Activated CD8-positive, alpha-beta memory T cell treated with anti-CD3 and anti-CD28 coated beads for 24 hours (primary cell): ENCODE measurements around the gene NOS2.
"Not testable (repeated sequence)": the region's sequence is repeated elsewhere in the genome, so short reads cannot be mapped to it uniquely, and the experiment has no call there.

ENCODE experiments used
- DNase-seq: peaks from one replicate; pipeline ENCODE4 v3.0.0-alpha.2; 2020

The NOS2 gene

GRCh38 chr17:27753726-27754125, 46.6 kb downstream of the NOS2 start:
- not testable (repeated sequence) for DNase-seq

DNA sequence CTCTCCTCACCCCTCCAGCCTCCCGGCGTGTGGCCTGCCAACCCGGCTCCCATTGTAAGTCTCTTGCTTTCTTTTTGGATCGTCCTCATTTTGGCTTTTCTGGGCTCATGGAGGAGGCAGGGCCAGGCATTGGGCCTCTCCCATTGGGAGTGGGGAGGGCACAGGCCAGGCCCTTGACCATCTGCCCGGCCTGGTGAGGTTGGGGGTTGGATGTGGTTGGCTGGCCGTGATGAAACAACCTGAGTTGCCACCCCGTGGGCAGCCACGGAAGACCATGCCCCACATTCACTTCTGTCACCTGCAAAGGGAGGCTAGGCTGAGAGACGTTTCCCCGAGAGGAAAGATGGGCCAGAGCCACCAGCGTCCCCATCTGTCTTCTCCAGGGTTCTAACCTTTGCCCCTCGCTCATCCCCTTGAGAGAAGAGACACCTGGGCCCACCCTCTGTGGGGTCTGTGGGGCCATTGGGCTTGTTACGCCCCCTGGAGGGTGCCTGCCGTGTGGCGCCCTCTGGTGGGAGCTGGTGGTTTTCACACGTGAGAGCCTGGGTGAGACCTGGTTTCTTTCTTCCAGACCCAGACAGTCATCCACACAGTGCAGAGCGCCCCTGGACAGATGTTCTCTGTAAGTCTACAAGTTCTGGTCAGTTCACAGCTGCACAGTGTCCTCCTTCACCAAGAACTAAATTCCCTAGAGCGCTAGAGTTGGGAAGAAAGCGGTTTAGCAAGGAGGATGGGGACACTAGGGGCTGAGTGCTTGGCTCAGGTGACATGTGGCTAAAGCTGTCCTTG, 47.3 kb downstream of the NOS2 start:
- DNase-seq, result not testable (repeated sequence)

DNA sequence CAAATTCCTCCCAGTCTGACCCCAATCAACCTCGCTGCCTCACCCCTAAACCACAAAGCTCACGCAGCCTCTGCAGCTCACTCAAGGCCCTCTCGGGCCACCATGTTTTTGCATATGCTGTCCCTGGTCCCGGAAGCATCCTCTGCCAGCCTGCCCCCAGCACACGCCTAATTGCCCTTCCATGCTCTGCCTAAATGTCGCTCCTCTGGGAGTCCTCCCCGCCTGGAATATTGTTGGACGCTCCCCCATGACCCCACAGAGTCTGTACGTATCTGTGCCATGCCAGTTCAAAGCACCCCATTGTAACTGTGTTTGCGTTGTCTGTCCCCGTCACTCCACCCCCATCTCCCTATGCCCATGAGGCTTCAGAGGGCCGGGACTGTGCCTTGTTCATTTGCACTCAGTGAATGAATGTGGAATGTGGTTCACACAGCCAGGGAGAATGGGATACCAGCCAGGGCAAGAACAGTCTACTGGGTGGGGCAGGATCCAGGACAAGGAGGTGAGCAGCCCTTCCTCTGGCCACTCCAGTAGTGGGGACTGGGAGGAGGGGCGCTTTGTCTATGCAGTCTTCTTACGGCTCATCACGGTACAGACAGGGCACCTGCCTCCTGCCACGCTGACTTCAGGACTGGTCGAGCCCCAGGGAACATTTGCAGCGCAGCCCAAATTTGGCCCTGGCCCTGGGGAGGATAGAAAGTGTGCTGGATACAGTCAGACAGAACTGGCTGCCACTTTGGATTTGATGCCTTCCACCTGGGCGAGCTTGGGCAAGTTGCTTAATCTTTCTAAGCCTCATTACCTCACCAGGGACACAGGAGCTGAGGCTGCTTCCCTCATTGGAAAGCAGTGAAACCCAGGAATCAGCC, 48.5 kb downstream of the NOS2 start:
- peak; percentile 43 for DNase-seq

GRCh38 chr17:27751166-27751565, 49.2 kb downstream of the NOS2 start:
- DNase-seq, result peak; percentile 33

- DNase-seq, result peak; percentile 28
These were observed 50.7 kb downstream of the NOS2 start for GRCh38 chr17:27749562-27750150.

- DNase-seq, result no peak
These were observed 51.9 kb downstream of the NOS2 start for GRCh38 chr17:27748360-27748825.

DNA sequence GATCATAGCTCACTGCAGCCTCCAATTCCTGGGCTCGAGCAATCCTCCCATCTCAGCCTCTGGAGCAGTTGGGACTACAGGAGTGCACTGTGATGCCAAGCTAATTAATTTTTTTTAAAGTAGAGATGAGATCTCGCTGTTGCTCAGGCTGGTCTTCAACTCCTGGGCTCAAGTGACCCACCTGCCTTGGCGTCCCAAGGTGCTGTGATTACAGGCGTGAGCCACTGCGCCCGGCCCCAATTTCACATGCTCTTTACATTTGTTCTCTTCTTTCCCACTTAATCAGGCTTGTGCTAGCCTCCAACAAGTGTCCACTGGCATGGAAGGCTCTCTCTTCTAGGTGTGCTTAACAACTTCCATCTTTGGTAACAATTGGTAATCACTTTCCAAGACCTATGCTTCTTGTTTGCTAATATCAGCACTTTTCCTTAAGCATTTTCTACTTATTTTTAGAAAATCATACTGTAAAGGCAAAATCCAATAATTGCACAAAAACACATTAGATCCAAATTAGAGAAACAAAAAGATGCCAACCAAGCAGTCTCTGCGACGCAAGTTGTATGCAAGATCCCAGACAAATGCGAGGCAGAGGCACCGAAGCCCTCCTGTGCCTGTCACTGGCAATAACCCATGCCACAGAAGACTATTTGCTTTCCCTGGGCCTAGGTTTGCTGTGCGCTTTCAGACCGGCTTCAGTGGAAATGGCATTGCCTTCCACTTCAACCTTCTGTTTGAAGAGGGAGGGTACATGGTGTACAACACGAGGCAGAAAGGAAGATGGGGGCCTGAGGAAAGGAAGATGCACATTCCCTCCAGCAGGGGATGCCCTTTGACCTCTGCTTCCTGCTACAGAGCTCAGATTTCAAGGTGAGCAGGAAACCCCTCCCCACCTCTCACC, 52.6 kb downstream of the NOS2 start:
- DNase-seq, result peak; percentile 21

GRCh38 chr17:27746881-27747280, 53.4 kb downstream of the NOS2 start:
- peak; percentile 30 for DNase-seq

DNA sequence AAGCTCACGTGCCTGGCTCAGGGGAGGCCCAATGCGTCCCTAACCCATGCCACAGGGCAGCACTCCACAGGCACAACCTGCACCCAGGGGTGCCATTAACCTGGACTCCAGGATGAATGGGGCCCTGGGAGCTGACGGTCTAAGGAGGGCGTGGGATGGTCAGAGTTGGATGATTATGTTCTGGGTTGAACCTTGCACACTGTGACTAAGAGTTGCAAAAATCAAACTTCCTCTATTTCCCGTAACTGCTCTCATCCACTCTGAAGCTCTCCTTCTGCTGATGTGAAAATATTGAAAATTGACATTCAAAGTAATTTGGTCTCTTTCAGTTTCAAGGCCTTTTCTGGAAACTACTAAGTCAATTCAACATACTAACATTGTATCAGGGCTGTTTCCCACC, 54.0 kb downstream of the NOS2 start:
- not testable (repeated sequence) for DNase-seq

- not testable (repeated sequence) for DNase-seq
These were observed 55.0 kb downstream of the NOS2 start for GRCh38 chr17:27745207-27745830.

DNA sequence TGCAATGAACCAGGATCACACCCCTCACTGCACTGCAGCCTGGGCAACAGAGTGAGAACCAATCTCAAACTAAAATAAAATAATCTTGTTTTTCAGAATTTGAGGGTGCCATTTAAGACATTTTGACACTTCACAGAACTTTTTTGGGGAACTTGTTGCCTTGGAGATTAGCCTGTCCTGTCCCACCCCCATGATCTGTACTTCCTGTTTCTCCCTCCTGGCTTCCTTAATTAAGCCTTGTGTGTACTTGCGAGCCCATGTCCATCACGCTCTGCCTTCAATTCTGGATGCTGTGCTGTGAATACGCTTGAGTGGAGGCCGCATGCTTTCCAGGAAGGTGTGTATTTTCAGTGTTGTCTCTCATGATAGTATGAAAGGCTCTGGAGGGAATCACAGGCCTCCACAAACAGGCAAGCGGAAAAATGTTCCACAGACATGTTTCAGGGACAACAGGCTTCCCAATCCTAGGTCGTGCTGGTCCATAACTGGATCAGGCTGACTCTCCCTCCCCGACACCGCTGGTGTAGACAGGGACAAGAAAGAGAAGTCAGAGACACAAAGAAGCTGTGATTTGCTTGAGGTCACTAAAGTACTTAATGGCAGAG, 56.9 kb downstream of the NOS2 start:
- DNase-seq, result no peak

DNA sequence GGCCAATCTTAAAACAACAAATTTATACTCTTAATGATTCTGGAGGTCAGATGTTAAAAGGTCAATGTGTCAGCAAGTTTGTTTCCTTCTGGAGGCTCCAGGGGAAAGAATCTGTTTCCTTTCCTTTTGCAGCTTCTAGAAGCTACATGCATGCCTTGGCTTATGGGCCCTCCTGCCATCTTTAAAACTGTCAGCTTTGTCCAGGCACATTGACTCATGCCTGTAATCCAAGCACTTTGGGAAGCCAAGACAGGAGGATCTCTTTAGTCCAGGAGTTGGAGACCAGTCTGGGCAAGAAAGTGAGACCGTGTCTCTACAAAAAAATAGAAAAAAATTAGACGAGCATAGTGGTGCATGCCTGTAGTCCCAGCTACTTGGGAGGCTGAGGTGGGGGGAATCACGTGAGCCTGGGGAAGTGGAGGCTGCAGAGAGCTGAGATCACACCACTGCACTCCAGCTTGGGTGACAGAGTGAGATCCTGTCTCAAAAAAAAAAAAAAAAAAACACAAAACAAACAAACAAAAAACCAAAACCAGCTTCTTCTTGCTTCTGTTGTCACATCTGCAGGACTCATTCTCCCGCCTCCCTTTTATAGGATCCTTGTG, 58.3 kb downstream of the NOS2 start:
- no peak for DNase-seq

GRCh38 chr17:27741361-27741861, 58.9 kb downstream of the NOS2 start:
- no peak for DNase-seq

DNA sequence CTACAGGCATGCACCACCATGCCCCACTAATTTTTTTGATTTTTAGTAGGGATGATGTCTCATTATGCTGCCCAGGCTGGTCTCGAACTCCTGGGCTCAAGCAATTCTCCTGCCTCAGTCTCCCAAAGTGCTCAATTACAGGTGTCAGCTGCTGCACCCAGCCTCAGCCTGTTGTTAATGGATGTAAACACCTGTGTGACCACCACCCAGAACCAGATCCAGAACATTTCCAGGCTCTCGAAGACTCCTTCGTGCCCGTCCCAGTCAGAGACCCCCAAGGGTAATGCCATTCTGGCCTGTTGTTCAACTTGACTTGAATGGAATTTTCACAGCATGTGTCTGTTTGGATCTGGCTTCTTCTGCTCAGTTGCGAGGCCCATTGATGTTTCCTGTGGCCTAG, 59.8 kb downstream of the NOS2 start:
- DNase-seq, result not testable (repeated sequence)

DNA sequence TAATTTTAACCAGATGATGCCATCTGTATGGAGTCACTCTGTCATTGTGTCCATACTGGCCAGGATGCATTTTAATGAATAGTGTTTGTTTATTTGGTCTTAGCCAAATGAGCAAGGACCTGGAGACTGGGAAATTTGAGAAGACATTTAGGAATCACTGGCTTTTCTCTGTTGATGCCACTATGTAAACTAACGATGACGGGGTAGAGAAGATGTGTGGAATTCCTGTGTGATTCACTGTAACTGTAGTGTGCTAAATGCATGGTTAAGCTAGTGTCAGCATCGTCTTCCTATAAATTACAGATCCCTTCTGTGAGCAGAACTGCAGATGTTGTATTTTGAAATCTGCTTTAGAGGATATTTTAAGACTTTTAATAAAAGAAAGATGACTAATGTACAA, 66.6 kb downstream of the NOS2 start:
- DNase-seq, result no peak

DNA sequence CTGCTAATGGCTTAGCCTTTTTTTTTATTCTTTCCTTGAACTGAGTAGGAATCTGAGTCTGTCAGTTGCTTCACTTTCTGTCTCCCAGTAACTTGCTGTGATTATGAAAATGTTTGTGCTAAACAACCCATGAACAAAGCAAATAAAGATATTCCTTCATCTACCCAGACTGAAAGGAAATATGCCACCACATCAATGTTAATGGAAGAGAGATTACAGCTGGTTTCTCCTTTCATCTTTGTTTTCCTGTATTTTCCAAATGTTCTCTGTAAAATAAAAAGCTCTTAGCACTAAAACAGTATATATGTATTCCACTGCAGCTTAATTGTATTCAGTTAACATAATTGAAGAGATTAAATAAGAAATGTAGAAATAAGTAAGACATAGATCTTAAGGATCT, 67.6 kb downstream of the NOS2 start:
- DNase-seq, result not testable (repeated sequence)

GRCh38 chr17:27725982-27726381, 74.3 kb downstream of the NOS2 start:
- not testable (repeated sequence) for DNase-seq

DNA sequence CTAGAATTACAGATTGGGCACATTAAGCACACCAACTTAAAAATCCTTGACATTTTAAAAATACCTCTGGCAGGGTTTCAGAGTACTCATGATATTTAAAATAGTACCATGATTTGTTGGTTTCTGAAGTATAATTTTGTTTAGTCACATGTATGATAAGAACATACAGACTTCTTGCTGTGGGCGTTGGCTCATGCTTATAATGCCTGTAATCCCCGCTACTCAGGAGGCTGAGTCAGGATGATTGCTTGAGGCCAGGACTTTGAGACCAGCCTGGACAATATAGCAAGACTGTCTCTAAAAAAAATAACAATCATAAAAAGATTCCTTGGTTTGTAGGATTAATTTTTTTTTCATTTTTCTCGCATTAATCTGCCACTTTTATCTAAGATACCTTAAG, 78.5 kb downstream of the NOS2 start:
- DNase-seq, result no peak
